Neutrophil (primary cell): ENCODE data around the gene DOCK4.

ENCODE experiments used
- H3K27ac ChIP-seq: fragments of 200-600 bp; sonication (generic); 2 replicates; pipeline ENCODE4 v1.5.1; 2016; ENCODE audit warnings: mild to moderate bottlenecking, moderate library complexity
- H3K27me3 ChIP-seq: fragments of 200-600 bp; sonication (generic); 2 replicates; pipeline ENCODE4 v1.6.0; 2016; ENCODE audit warnings: mild to moderate bottlenecking
- H3K36me3 ChIP-seq: fragments of 200-600 bp; sonication (generic); 2 replicates; pipeline ENCODE4 v1.5.1; 2017
- H3K4me1 ChIP-seq, 2 experiments: fragments of 200-600 bp in 1 of 2; sonication (generic) in 1 of 2; 1 replicate in 1 of 2; 2 replicates in 1 of 2; pipeline versions ENCODE4 v1.5.1 to v1.6.1; 2013 to 2016; ENCODE audit warnings: low read depth in 1 of 2, low read length in 1 of 2, mild to moderate bottlenecking in 1 of 2, moderate library complexity in 1 of 2; ENCODE audit not compliant: control insufficient read depth in 1 of 2, insufficient read depth in 1 of 2
- H3K4me3 ChIP-seq, 2 experiments: fragments of 200-600 bp in 1 of 2; sonication (generic) in 1 of 2; 1 replicate in 1 of 2; 2 replicates in 1 of 2; pipeline ENCODE4 v1.5.1; 2013 to 2016; ENCODE audit warnings: low read depth in 1 of 2, low read length in 1 of 2, mild to moderate bottlenecking in 1 of 2, moderate library complexity in 1 of 2
- H3K9me3 ChIP-seq: fragments of 200-600 bp; sonication (generic); 2 replicates; pipeline ENCODE4 v1.5.1; 2016
- TF ChIP-seq, protein P1 (sequence below): fragments of 200-600 bp; sonication (generic); IDR thresholded peaks from 2 replicates; pipeline ENCODE4 v1.5.1; 2016; ENCODE audit warnings: antibody characterized with exemption

Gene DOCK4

GRCh38 chr7:112122798-112123197, 83.4 kb downstream of the DOCK4 start:
- TF ChIP-seq, protein P1, sequence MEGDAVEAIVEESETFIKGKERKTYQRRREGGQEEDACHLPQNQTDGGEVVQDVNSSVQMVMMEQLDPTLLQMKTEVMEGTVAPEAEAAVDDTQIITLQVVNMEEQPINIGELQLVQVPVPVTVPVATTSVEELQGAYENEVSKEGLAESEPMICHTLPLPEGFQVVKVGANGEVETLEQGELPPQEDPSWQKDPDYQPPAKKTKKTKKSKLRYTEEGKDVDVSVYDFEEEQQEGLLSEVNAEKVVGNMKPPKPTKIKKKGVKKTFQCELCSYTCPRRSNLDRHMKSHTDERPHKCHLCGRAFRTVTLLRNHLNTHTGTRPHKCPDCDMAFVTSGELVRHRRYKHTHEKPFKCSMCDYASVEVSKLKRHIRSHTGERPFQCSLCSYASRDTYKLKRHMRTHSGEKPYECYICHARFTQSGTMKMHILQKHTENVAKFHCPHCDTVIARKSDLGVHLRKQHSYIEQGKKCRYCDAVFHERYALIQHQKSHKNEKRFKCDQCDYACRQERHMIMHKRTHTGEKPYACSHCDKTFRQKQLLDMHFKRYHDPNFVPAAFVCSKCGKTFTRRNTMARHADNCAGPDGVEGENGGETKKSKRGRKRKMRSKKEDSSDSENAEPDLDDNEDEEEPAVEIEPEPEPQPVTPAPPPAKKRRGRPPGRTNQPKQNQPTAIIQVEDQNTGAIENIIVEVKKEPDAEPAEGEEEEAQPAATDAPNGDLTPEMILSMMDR: no peak
- Histone ChIP-seq H3K27ac (no peak overlapping the region), H3K27me3 (no peaks in the 10 kb centered on the region), H3K4me3 (no peak overlapping the region), H3K9me3 (no peaks in the 10 kb centered on the region), H3K4me1 (no peaks in the 10 kb centered on the region), H3K36me3 (no peaks in the 10 kb centered on the region)

DNA sequence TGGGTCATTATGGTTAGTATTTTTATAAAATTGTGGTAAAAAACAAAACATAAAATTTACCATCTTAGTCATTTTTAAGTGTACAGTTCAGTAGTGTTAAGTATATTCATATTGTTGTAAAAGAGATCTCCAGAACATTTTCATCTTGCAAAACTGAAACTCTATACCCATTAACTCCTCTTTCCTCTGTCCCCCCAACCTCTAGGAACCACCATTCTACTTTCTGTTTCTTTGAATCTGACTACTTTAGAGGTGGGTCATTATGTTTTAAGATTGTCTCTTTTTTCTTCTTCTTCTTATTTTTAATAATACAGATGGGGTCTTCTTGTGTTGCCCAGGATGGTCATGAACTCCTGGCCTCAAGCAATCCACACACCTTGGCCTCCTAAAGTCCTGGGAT, 84.1 kb downstream of the DOCK4 start:
- TF ChIP-seq, protein P1: no peak
- no peaks in the 10 kb centered on the region for H3K27me3 ChIP-seq
- no peak overlapping the region for H3K4me3 ChIP-seq
- no peak overlapping the region for H3K27ac ChIP-seq
- H3K9me3 ChIP-seq: no peaks in the 10 kb centered on the region
- H3K36me3 ChIP-seq: no peaks in the 10 kb centered on the region
- no peaks in the 10 kb centered on the region for H3K4me1 ChIP-seq

GRCh38 chr7:112121318-112121717, 84.9 kb downstream of the DOCK4 start:
- H3K4me1 ChIP-seq: no peaks in the 10 kb centered on the region

DNA sequence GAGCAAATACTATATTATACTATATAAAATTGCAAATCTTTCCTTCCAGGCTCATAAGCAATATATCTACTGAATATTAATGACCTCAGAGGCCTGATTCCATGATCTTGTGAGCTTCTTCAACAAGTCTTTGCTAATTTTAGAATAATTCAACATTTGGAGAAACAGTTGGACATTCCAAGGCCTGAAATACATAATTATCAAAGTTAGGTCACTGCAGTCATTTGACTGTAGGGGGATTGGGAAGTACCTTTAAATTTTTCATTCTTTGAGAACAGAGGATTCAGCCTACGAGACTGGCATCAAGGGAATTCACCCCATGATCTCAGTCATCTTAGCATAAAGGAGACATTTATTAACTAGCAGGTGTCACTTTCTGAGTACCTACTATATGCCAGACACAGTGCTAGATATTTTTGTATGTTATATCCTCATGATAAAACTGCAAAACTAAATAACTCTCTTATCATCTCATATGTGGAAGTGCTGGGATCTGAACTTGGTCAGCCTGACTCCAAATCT, 85.4 kb downstream of the DOCK4 start:
- H3K4me3 ChIP-seq: no peak overlapping the region
- TF ChIP-seq, protein P1: no peak
- H3K27me3 ChIP-seq: no peaks in the 10 kb centered on the region
- no peaks in the 10 kb centered on the region for H3K36me3 ChIP-seq
- no peaks in the 10 kb centered on the region for H3K9me3 ChIP-seq
- no peaks in the 10 kb centered on the region for H3K4me1 ChIP-seq
- no peak overlapping the region for H3K27ac ChIP-seq

More at GRCh38 chr7:112121318-112121717, 84.9 kb downstream of the DOCK4 start:
- Histone ChIP-seq H3K27me3 (no peaks in the 10 kb centered on the region), H3K9me3 (no peaks in the 10 kb centered on the region), H3K4me3 (no peak overlapping the region), H3K27ac (no peak overlapping the region), H3K36me3 (no peaks in the 10 kb centered on the region)
- TF ChIP-seq, protein P1: no peak

- Histone ChIP-seq H3K9me3 (no peaks in the 10 kb centered on the region), H3K4me3 (no peak overlapping the region), H3K4me1 (no peaks in the 10 kb centered on the region), H3K27ac (no peak overlapping the region), H3K27me3 (no peaks in the 10 kb centered on the region), H3K36me3 (no peaks in the 10 kb centered on the region)
- TF ChIP-seq, protein P1: no peak
These were observed 87.3 kb downstream of the DOCK4 start for GRCh38 chr7:112118581-112119566.
